ENCODE measurements around the gene TTC1.

The TTC1 gene

DNA sequence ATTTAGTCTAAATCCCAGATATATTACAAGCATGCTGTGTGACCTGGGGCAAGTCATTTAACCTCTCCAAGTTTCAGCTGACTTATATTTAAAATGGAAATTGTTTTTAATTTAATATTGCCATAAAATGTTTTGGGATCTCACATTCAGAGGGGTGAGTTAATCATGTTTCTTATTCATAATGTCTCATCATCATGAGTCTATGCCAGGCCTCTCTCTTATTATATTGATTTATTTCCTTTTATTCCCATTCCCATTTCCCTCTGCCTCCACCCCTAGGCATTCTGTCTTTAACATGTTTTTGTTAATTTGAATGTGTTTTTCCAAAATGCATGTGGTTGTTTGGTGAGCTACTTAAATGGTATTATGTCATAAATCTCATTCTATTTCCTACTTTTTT lies 39.0 kb upstream of the TTC1 start:
- no peak for DNase-seq (ENCODE audit: extremely low read depth, low read depth)
- TF ChIP-seq, protein P1, sequence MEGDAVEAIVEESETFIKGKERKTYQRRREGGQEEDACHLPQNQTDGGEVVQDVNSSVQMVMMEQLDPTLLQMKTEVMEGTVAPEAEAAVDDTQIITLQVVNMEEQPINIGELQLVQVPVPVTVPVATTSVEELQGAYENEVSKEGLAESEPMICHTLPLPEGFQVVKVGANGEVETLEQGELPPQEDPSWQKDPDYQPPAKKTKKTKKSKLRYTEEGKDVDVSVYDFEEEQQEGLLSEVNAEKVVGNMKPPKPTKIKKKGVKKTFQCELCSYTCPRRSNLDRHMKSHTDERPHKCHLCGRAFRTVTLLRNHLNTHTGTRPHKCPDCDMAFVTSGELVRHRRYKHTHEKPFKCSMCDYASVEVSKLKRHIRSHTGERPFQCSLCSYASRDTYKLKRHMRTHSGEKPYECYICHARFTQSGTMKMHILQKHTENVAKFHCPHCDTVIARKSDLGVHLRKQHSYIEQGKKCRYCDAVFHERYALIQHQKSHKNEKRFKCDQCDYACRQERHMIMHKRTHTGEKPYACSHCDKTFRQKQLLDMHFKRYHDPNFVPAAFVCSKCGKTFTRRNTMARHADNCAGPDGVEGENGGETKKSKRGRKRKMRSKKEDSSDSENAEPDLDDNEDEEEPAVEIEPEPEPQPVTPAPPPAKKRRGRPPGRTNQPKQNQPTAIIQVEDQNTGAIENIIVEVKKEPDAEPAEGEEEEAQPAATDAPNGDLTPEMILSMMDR (IDR thresholded peaks at IDR 0.05; ENCODE audit: low read depth, low read length, missing control alignments): no peak
- H3K4me3 ChIP-seq (replicated peaks; ENCODE audit: low read depth, low read length): no peak overlapping the region

DNA sequence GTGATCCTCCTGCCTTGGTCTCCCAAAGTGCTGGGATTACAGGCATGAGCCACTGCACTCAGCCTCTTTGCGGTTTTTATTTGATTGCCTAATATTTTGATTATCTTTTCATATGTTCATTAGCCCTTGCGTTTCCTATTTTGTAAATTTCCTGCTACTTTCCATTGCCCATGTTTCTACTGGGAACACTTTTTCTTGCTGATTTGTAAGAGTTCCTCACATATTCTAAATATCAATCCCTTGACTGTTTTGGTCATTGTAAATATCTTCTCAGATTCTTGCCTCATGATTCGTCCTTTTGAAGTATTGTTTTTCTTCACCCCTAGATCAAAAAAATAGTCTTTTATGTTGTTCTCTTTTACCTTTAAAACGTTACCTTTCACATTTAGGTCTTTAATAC lies 37.9 kb upstream of the TTC1 start:
- DNase-seq (ENCODE audit: extremely low read depth, low read depth): no peak
- no peak overlapping the region for H3K4me3 ChIP-seq (replicated peaks; ENCODE audit: low read depth, low read length)
- TF ChIP-seq, protein P1 (IDR thresholded peaks at IDR 0.05; ENCODE audit: low read depth, low read length, missing control alignments): no peak

DNA sequence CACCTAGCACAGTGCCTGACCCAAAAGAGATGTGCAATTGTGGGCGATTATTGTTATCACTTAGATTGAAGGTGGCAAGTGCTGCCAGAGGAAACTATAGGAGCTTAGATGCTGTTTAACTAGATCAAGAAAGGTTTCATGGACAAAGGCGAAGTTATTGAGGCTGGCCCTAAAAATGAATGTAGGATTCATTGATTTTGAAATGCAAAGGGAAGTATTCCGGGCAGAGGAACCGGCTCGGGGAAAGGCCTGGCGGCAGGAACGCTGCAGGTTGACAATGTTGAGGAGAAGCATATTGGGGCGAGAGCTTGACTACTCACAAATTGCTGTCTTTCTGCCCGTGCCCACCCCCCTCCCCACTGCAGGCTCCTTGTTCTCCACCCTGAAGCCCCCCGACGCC lies 37.4 kb upstream of the TTC1 start:
- TF ChIP-seq, protein P1 (IDR thresholded peaks at IDR 0.05; ENCODE audit: low read depth, low read length, missing control alignments): no peak
- H3K4me3 ChIP-seq (replicated peaks; ENCODE audit: low read depth, low read length): no peak overlapping the region
- no peak for DNase-seq (ENCODE audit: extremely low read depth, low read depth)

DNA sequence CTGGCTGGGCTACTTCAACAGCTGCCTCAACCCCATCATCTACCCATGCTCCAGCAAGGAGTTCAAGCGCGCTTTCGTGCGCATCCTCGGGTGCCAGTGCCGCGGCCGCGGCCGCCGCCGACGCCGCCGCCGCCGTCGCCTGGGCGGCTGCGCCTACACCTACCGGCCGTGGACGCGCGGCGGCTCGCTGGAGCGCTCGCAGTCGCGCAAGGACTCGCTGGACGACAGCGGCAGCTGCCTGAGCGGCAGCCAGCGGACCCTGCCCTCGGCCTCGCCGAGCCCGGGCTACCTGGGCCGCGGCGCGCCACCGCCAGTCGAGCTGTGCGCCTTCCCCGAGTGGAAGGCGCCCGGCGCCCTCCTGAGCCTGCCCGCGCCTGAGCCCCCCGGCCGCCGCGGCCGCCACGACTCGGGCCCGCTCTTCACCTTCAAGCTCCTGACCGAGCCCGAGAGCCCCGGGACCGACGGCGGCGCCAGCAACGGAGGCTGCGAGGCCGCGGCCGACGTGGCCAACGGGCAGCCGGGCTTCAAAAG lies 36.9 kb upstream of the TTC1 start:
- TF ChIP-seq, protein P1 (IDR thresholded peaks at IDR 0.05; ENCODE audit: low read depth, low read length, missing control alignments): no peak
- DNase-seq (ENCODE audit: extremely low read depth, low read depth): no peak
- H3K4me3 ChIP-seq (replicated peaks; ENCODE audit: low read depth, low read length): 0 out of 2 replicates have a peak overlapping the region, but pooled peaks have one; percentile 15

DNA sequence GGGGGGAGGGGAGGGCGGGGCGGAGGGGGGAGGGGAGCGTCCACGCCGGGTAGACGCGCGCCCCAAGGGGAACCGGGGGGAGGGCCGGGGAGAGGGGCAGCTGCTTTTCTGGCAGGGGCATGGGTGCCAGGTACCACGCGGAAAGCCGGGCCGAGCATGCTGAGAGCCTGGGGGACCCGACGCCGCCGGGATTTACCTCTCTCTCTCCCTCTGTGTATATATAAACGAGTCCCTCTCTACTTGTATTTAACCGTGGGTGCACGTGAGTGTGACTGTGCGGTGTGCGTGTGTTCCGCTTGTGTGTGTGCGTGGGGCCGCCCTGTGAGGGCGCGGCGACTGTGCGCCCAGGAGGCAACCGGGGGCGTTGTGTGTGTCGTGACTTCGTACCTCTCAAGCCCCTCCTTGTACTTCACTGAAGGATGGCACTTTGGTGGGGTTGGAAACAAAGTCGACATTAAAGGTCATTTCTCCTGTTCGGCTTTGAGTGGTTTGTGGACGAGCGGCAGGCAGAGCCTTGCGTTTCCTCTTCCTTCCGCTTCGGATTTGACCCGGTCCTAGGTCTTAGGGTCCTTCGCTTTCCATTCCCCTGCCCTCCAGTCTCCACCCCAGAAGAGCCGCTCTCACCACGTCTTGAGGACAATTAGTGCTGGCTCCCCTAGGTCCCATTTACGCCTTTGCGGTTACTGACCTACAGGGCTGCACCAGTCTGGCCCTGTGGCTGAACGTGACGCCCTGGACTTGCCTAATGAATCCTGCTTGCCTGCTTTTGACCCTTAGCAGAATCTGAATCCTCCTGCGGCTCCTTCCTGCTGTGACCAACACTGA lies 36.2 kb upstream of the TTC1 start:
- DNase-seq (ENCODE audit: extremely low read depth, low read depth): no peak
- no peak overlapping the region for H3K4me3 ChIP-seq (replicated peaks; ENCODE audit: low read depth, low read length)
- TF ChIP-seq, protein P1 (IDR thresholded peaks at IDR 0.05; ENCODE audit: low read depth, low read length, missing control alignments): no peak

DNA sequence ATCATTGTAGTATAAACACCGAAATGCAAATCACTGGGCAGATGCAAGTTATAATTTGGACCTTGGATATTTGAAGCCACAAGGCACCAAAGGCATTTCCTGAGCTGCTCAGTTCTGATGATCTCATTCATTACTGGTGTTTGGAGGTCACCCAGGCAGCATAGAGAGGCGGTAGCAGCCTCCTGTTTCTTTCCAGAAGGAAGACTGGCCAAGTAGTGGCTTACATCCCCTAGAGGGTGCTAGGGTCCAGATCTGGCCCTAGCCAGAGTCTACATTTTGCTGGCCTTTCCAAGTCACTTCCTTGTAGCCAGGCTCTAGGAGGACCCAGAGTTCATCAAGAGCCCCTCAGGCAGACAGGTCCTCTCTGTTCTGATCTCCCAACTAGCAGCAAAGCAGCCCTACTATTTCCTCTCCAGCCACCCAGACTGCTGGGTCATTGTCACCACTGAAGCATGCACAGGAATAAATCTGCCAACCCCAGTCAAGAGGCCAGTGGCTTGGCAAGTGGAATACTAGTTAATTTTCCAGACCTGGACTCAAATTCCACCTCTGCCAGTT lies 33.4 kb upstream of the TTC1 start:
- H3K4me3 ChIP-seq (replicated peaks; ENCODE audit: low read depth, low read length): no peak overlapping the region
- DNase-seq (ENCODE audit: extremely low read depth, low read depth): peak; percentile 77
- TF ChIP-seq, protein P1 (IDR thresholded peaks at IDR 0.05; ENCODE audit: low read depth, low read length, missing control alignments): peak; percentile 65

Measured in HFF-Myc (cell line).